Fibroblast of lung (primary cell): Measurements from ENCODE around the gene SERGEF.

Experiments
- CTCF ChIP-seq, 2 donors: IDR thresholded peaks in 1 of 2; conservative IDR thresholded peaks in 1 of 2; 1 replicate in 1 of 2; 2 replicates in 1 of 2; pipeline ENCODE4 v1.5.1; 2011 to 2012; ENCODE audit warnings: low read length in 2 of 2, control low read depth in 1 of 2, inconsistent platforms in 1 of 2, low read depth in 1 of 2, mild to moderate bottlenecking in 1 of 2
- EZH2 ChIP-seq: IDR thresholded peaks from 2 replicates; pipeline ENCODE4 v1.5.1; 2012; ENCODE audit warnings: low read length, control low read depth, mild to moderate bottlenecking; ENCODE audit errors: missing control alignments

GRCh38 chr11:17744151-17744940 lies 268.5 kb downstream of the SERGEF start:
- no peak for TF ChIP-seq CTCF (conservative IDR thresholded peaks at IDR 0.05 in 1 of 2, IDR thresholded peaks at IDR 0.05 in 1 of 2; ENCODE audit: low read depth in 1 of 2, low read length in 2 of 2)
- TF ChIP-seq EZH2: no peak
